HG02588 (cell line): Measurements from ENCODE around the gene LCK.
A peak's percentile ranks its signal among the peaks of the same experiment; 100 is the strongest.

ENCODE experiments used
- ATAC-seq: cut with Tn5 transposase; IDR thresholded peaks from one replicate; pipeline ENCODE4 v1.9.1; 2021; ENCODE audit warnings: mild to moderate bottlenecking, moderate library complexity; ENCODE audit not compliant: unreplicated experiment

LCK gene

GRCh38 chr1:32311709-32312393, 60.8 kb downstream of the LCK start:
- ATAC-seq, result no peak

- ATAC-seq, result no peak
These were observed 65.8 kb downstream of the LCK start for GRCh38 chr1:32316903-32317277.

- ATAC-seq, result no peak
These were observed 67.2 kb downstream of the LCK start for GRCh38 chr1:32318127-32318869.

- no peak for ATAC-seq
These were observed 70.7 kb downstream of the LCK start for GRCh38 chr1:32321712-32322291.

GRCh38 chr1:32327204-32327603, 76.1 kb downstream of the LCK start:
- ATAC-seq, result no peak

- no peak for ATAC-seq
These were observed 78.9 kb downstream of the LCK start for GRCh38 chr1:32329931-32330466.

- ATAC-seq, result no peak
These were observed 79.6 kb downstream of the LCK start for GRCh38 chr1:32330558-32331151.

GRCh38 chr1:32331549-32331948, 80.5 kb downstream of the LCK start:
- no peak for ATAC-seq

- ATAC-seq, result no peak
These were observed 81.4 kb downstream of the LCK start for GRCh38 chr1:32332290-32333079.

- ATAC-seq, result no peak
These were observed 82.3 kb downstream of the LCK start for GRCh38 chr1:32333251-32333963.

- ATAC-seq, result no peak
These were observed 83.3 kb downstream of the LCK start for GRCh38 chr1:32334274-32334861.

GRCh38 chr1:32334864-32335534, 83.9 kb downstream of the LCK start:
- ATAC-seq, result peak; percentile 16

GRCh38 chr1:32335535-32335789, 84.4 kb downstream of the LCK start:
- ATAC-seq, result no peak
